ENCODE data around the gene PHF1.

DNA sequence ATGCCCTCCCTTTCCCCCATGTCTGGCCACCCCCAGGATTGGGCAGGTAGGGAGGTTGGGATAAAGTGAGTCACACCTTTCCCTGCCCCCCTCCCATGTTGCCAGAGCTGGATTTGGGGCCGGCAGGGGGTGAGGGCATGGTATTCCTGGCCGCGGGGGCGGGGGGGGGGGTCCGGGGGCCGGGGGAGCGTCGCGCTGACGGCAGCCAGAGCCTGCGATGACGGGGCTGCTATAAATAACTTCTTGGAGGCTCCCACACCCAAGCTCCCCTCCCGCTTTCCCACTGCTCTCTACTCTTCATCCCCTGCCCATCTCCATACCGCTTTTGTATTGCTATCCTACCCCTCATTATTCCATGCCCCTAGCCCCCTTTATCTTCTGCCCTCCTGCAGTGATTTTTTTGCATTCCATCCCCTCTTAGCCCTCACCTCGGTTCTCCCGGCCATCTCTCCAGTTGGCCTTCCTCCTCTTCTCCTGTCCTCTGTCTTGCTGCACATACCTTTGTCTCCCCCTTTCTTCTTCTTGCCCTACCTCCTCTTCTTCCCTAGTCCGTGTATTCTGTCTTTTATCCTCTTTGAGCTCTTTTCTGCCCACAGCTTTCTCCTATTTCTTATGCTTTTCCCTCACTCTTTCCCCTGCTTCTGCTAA is 22.9 kb downstream of the PHF1 start:
- TF ChIP-seq, protein P1, sequence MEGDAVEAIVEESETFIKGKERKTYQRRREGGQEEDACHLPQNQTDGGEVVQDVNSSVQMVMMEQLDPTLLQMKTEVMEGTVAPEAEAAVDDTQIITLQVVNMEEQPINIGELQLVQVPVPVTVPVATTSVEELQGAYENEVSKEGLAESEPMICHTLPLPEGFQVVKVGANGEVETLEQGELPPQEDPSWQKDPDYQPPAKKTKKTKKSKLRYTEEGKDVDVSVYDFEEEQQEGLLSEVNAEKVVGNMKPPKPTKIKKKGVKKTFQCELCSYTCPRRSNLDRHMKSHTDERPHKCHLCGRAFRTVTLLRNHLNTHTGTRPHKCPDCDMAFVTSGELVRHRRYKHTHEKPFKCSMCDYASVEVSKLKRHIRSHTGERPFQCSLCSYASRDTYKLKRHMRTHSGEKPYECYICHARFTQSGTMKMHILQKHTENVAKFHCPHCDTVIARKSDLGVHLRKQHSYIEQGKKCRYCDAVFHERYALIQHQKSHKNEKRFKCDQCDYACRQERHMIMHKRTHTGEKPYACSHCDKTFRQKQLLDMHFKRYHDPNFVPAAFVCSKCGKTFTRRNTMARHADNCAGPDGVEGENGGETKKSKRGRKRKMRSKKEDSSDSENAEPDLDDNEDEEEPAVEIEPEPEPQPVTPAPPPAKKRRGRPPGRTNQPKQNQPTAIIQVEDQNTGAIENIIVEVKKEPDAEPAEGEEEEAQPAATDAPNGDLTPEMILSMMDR (IDR thresholded peaks at IDR 0.05; ENCODE audit: low read depth, low read length): no peak
- no peak for TF ChIP-seq POLR2A (IDR thresholded peaks at IDR 0.05; ENCODE audit: extremely low read depth, insufficient read length)
- TF ChIP-seq, protein P2, sequence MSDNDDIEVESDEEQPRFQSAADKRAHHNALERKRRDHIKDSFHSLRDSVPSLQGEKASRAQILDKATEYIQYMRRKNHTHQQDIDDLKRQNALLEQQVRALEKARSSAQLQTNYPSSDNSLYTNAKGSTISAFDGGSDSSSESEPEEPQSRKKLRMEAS (IDR thresholded peaks at IDR 0.05; ENCODE audit: low read depth, low read length): no peak

All from NB4 (cell line).